Spleen (tissue), 7 donors: ENCODE results near the gene COL4A1.

Source experiments
- CTCF ChIP-seq, 11 experiments: fragments of 200-600 bp in 7 of 11; fragments of 450-650 bp in 4 of 11; sonication (generic) in 4 of 11; IDR thresholded peaks in 8 of 11; conservative IDR thresholded peaks in 3 of 11; 1 replicate in 7 of 11; 2 replicates in 4 of 11; pipeline versions ENCODE4 v1.4.0 to v1.8.0; 2016 to 2021; ENCODE audit warnings: antibody characterized with exemption in 11 of 11, inconsistent platforms in 4 of 11, mild to moderate bottlenecking in 1 of 11
- POLR2AphosphoS5 ChIP-seq, 3 donors: sonication (generic); formaldehyde crosslinking; IDR thresholded peaks; one replicate each; pipeline ENCODE4 v1.5.1; 2017; ENCODE audit warnings: antibody characterized with exemption in 3 of 3
- donor health status: DM: no; HTN: no; CAD: no; lungs with moderate emphysema.
- donor health status: DM: no; HTN: no; CAD: no.
- donor health status: DM: no; HTN: no; CAD: no.

- TF ChIP-seq CTCF (IDR thresholded peaks at IDR 0.05 in 8 of 11, conservative IDR thresholded peaks at IDR 0.05 in 3 of 11) (no peak), POLR2AphosphoS5 (IDR thresholded peaks at IDR 0.05) (no peak)
Observed at GRCh38 chr13:110239280-110240125, 67.5 kb downstream of the COL4A1 start.
